WTC11 (cell line): ENCODE results near the gene GPC1. TPM values are rescaled to one million over a fixed set of nuclear protein-coding genes. Genes with fewer than 3 reads are reported as not detected.

Source experiments
- ATAC-seq: fragments of 200-7000 bp; cut with Tn5 transposase; 2 replicates; pipeline ENCODE4 v1.10.0; 2021; ENCODE audit warnings: mild to moderate bottlenecking, moderate library complexity
- CTCF ChIA-PET: fragments of 300-600 bp; sonication (Branson Sonifier 250); formaldehyde crosslinking; loops from one replicate; lab custom pipeline; 2021; ENCODE audit warnings: antibody characterized with exemption; lab: Charles Lee
- POLR2A ChIA-PET: fragments of 350-600 bp; sonication (Branson Sonifier 250); formaldehyde crosslinking; loops from one replicate; lab custom pipeline; 2021; ENCODE audit warnings: antibody characterized with exemption; lab: Charles Lee
- DNase-seq: peaks from one replicate; pipeline ENCODE4 v3.0.0; 2021; ENCODE audit warnings: low spot score
- H3K27ac Mint-ChIP-seq: 2 replicates; pipeline ENCODE4 v1.8.0; 2021; ENCODE audit warnings: mixed read lengths
- H3K27me3 Mint-ChIP-seq: 2 replicates; pipeline ENCODE4 v1.8.0; 2021; ENCODE audit warnings: low read depth, mild to moderate bottlenecking, moderate library complexity, mixed read lengths
- H3K36me3 Mint-ChIP-seq: 2 replicates; pipeline ENCODE4 v1.8.0; 2021; ENCODE audit warnings: mixed read lengths
- H3K4me1 Mint-ChIP-seq: 2 replicates; pipeline ENCODE4 v1.8.0; 2022; ENCODE audit warnings: mixed read lengths
- H3K4me3 Mint-ChIP-seq: 2 replicates; pipeline ENCODE4 v1.8.0; 2021; ENCODE audit warnings: mild to moderate bottlenecking, moderate library complexity, mixed read lengths
- H3K9me3 Mint-ChIP-seq: 2 replicates; pipeline ENCODE4 v1.8.0; 2021; ENCODE audit warnings: mixed read lengths
- ELF4 ChIP-seq: sonication (generic); formaldehyde crosslinking; IDR thresholded peaks from 2 replicates; pipeline ENCODE4 v1.8.1; 2022; ENCODE audit warnings: low read depth, mild to moderate bottlenecking, moderate library complexity, missing genetic modification reagents
- ERG ChIP-seq: fragments of 250-450 bp; sonication (Bioruptor Pico); IDR thresholded peaks from 2 replicates; pipeline ENCODE4 v1.8.0; 2021; ENCODE audit warnings: mild to moderate bottlenecking
- ESRRA ChIP-seq: sonication (generic); formaldehyde crosslinking; IDR thresholded peaks from 2 replicates; pipeline ENCODE4 v1.8.1; 2022; ENCODE audit warnings: mild to moderate bottlenecking, missing genetic modification reagents, borderline replicate concordance
- ETV6 ChIP-seq: sonication (generic); formaldehyde crosslinking; IDR thresholded peaks from 2 replicates; pipeline ENCODE4 v1.8.1; 2022; ENCODE audit warnings: mild to moderate bottlenecking, missing genetic modification reagents
- FOXJ3 ChIP-seq: sonication (generic); formaldehyde crosslinking; IDR thresholded peaks from 2 replicates; pipeline ENCODE4 v1.9.0; 2021; ENCODE audit warnings: missing genetic modification reagents, mild to moderate bottlenecking, borderline replicate concordance
- MAX ChIP-seq: sonication (generic); formaldehyde crosslinking; IDR thresholded peaks from 2 replicates; pipeline ENCODE4 v1.8.0; 2022; ENCODE audit warnings: mild to moderate bottlenecking, missing genetic modification reagents
- OVOL2 ChIP-seq: fragments of 250-450 bp; sonication (Bioruptor Pico); IDR thresholded peaks from 2 replicates; pipeline ENCODE4 v1.9.0; 2021; ENCODE audit warnings: mild to moderate bottlenecking, borderline replicate concordance
- PRRX2 ChIP-seq: fragments of 250-450 bp; sonication (Bioruptor Pico); IDR thresholded peaks from 2 replicates; pipeline ENCODE4 v1.8.0; 2021; ENCODE audit warnings: mild to moderate bottlenecking
- SMAD3 ChIP-seq: sonication (generic); formaldehyde crosslinking; IDR thresholded peaks from 2 replicates; pipeline ENCODE4 v1.8.0; 2022; ENCODE audit warnings: missing genetic modification reagents, mild to moderate bottlenecking, borderline replicate concordance
- SOX15 ChIP-seq: fragments of 250-450 bp; sonication (Bioruptor Pico); IDR thresholded peaks from 2 replicates; pipeline ENCODE4 v1.9.0; 2021; ENCODE audit warnings: mild to moderate bottlenecking
- SP1 ChIP-seq: sonication (generic); formaldehyde crosslinking; conservative IDR thresholded peaks from 2 replicates; pipeline ENCODE4 v1.8.1; 2022; ENCODE audit warnings: missing genetic modification reagents
- ZBTB21 ChIP-seq: sonication (generic); formaldehyde crosslinking; IDR thresholded peaks from 2 replicates; pipeline ENCODE4 v1.8.1; 2023; ENCODE audit warnings: mild to moderate bottlenecking, missing genetic modification reagents, borderline replicate concordance
- ZNF232 ChIP-seq: sonication (generic); formaldehyde crosslinking; IDR thresholded peaks from 2 replicates; pipeline ENCODE4 v1.8.0; 2022; ENCODE audit warnings: mild to moderate bottlenecking, missing genetic modification reagents
- ZNF396 ChIP-seq: fragments of 250-450 bp; sonication (Bioruptor Pico); IDR thresholded peaks from 2 replicates; pipeline ENCODE4 v1.8.0; 2021; ENCODE audit warnings: mild to moderate bottlenecking, moderate library complexity, borderline replicate concordance
- ZNF671 ChIP-seq: fragments of 250-450 bp; sonication (Bioruptor Pico); IDR thresholded peaks from 2 replicates; pipeline ENCODE4 v1.8.0; 2021; ENCODE audit warnings: mild to moderate bottlenecking
- total RNA-seq: library from RNA; stranded (reverse); gene quantifications from 3 replicates; pipeline ENCODE4 v1.2.3, GENCODE V29; 2021
- TF ChIP-seq, protein P1 (sequence below): fragments of 250-450 bp; sonication (Bioruptor Pico); IDR thresholded peaks from 2 replicates; pipeline ENCODE4 v2.1.2; 2022; ENCODE audit warnings: mild to moderate bottlenecking, moderate library complexity
- TF ChIP-seq, protein P2 (sequence below): sonication (generic); formaldehyde crosslinking; IDR thresholded peaks from 2 replicates; pipeline ENCODE4 v1.8.0; 2022; ENCODE audit warnings: mild to moderate bottlenecking, missing genetic modification reagents
- TF ChIP-seq, protein P3 (sequence below): fragments of 250-450 bp; sonication (Bioruptor Pico); IDR thresholded peaks from 2 replicates; pipeline ENCODE4 v1.9.0; 2021; ENCODE audit warnings: mild to moderate bottlenecking, borderline replicate concordance
- TF ChIP-seq, protein P4 (sequence below): fragments of 250-450 bp; sonication (Bioruptor Pico); conservative IDR thresholded peaks from 2 replicates; pipeline ENCODE4 v1.9.0; 2021; ENCODE audit warnings: mild to moderate bottlenecking
- TF ChIP-seq, protein P5 (sequence below): sonication (generic); formaldehyde crosslinking; IDR thresholded peaks from 2 replicates; pipeline ENCODE4 v1.8.1; 2023; ENCODE audit warnings: mild to moderate bottlenecking, missing genetic modification reagents, moderate library complexity
- TF ChIP-seq, protein P6 (sequence below): sonication (generic); formaldehyde crosslinking; IDR thresholded peaks from 2 replicates; pipeline ENCODE4 v1.8.1; 2022; ENCODE audit warnings: low read depth, missing genetic modification reagents, borderline replicate concordance

The GPC1 gene
- total RNA-seq, 1 experiment from 2014 or later = 41.5 TPM

DNA sequence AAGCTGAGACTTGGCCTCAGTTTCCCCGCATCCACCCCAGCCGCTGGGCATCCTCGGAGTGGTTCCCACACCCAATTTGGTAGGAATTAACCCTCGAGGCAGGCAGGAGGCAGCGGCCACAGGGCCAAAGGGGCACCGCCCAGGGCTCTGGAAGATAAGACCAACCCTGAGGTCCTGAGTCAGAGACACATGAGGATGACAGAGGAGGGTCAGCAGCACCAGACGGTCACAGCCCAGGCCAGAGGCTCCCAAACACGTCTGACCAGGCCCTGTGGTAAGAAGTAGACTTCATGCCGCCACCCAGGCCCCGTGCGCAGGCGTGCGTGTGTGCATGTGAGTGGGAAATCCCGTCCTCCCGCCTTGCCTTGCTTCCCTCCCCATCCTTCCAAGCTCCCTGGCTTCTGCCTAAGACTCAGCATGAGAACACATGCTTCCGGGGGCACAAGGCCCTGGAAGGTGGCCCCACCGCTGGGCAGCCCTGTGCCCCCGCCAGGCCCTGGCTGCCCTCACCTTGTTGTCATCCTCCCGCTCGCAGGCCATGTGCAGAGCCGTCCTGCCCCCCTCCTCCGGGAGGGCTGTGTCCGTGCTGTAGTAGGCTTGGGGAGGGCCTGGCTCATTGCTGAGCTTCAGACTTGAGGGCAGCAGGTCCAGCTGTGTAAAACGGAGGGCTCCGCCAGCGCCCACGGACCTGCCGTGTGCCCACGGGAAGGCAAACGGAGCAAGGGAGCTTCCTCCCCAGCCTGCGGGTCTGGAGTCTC lies 76.1 kb downstream of the GPC1 start (continued):
- TF ChIP-seq, protein P1, sequence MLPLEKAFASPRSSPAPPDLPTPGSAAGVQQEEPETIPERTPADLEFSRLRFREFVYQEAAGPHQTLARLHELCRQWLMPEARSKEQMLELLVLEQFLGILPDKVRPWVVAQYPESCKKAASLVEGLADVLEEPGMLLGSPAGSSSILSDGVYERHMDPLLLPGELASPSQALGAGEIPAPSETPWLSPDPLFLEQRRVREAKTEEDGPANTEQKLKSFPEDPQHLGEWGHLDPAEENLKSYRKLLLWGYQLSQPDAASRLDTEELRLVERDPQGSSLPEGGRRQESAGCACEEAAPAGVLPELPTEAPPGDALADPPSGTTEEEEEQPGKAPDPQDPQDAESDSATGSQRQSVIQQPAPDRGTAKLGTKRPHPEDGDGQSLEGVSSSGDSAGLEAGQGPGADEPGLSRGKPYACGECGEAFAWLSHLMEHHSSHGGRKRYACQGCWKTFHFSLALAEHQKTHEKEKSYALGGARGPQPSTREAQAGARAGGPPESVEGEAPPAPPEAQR (CRISPR knock-in tag) = no peak
- TF ChIP-seq, protein P2, sequence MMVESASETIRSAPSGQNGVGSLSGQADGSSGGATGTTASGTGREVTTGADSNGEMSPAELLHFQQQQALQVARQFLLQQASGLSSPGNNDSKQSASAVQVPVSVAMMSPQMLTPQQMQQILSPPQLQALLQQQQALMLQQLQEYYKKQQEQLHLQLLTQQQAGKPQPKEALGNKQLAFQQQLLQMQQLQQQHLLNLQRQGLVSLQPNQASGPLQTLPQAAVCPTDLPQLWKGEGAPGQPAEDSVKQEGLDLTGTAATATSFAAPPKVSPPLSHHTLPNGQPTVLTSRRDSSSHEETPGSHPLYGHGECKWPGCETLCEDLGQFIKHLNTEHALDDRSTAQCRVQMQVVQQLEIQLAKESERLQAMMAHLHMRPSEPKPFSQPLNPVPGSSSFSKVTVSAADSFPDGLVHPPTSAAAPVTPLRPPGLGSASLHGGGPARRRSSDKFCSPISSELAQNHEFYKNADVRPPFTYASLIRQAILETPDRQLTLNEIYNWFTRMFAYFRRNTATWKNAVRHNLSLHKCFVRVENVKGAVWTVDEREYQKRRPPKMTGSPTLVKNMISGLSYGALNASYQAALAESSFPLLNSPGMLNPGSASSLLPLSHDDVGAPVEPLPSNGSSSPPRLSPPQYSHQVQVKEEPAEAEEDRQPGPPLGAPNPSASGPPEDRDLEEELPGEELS (CRISPR knock-in tag) = no peak
- TF ChIP-seq MAX (CRISPR knock-in tag) (no peak), ZNF671 (CRISPR knock-in tag) (no peak), ERG (no peak), ZNF232 (CRISPR knock-in tag) (no peak), ESRRA (CRISPR knock-in tag) (no peak), ZNF396 (CRISPR knock-in tag) (no peak)
- TF ChIP-seq, protein P3, sequence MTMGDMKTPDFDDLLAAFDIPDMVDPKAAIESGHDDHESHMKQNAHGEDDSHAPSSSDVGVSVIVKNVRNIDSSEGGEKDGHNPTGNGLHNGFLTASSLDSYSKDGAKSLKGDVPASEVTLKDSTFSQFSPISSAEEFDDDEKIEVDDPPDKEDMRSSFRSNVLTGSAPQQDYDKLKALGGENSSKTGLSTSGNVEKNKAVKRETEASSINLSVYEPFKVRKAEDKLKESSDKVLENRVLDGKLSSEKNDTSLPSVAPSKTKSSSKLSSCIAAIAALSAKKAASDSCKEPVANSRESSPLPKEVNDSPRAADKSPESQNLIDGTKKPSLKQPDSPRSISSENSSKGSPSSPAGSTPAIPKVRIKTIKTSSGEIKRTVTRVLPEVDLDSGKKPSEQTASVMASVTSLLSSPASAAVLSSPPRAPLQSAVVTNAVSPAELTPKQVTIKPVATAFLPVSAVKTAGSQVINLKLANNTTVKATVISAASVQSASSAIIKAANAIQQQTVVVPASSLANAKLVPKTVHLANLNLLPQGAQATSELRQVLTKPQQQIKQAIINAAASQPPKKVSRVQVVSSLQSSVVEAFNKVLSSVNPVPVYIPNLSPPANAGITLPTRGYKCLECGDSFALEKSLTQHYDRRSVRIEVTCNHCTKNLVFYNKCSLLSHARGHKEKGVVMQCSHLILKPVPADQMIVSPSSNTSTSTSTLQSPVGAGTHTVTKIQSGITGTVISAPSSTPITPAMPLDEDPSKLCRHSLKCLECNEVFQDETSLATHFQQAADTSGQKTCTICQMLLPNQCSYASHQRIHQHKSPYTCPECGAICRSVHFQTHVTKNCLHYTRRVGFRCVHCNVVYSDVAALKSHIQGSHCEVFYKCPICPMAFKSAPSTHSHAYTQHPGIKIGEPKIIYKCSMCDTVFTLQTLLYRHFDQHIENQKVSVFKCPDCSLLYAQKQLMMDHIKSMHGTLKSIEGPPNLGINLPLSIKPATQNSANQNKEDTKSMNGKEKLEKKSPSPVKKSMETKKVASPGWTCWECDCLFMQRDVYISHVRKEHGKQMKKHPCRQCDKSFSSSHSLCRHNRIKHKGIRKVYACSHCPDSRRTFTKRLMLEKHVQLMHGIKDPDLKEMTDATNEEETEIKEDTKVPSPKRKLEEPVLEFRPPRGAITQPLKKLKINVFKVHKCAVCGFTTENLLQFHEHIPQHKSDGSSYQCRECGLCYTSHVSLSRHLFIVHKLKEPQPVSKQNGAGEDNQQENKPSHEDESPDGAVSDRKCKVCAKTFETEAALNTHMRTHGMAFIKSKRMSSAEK (CRISPR knock-in tag) = no peak

DNA sequence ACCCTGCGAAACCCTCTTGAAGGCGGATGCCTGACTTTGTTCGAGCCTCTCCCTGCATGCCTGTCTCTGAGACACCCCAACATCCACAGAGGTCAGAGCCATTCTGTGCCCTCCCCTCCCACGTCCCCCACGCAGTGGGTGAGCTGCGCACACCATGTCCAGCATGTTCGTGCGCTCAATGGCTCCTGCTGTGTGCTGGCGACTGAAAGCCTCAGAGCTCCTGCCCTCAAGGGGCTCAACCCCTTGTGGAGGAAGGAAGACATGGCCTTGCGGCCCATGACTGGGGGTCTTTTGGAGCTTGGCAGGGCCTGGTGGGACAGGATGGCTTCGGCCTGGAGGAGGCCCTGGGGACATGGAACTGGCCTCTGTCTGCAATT lies 76.6 kb downstream of the GPC1 start:
- H3K4me3 Mint-ChIP-seq = no peak overlapping the region
- no peak for TF ChIP-seq ZBTB21
- no peak for TF ChIP-seq SOX15 (CRISPR knock-in tag)
- TF ChIP-seq, protein P4, sequence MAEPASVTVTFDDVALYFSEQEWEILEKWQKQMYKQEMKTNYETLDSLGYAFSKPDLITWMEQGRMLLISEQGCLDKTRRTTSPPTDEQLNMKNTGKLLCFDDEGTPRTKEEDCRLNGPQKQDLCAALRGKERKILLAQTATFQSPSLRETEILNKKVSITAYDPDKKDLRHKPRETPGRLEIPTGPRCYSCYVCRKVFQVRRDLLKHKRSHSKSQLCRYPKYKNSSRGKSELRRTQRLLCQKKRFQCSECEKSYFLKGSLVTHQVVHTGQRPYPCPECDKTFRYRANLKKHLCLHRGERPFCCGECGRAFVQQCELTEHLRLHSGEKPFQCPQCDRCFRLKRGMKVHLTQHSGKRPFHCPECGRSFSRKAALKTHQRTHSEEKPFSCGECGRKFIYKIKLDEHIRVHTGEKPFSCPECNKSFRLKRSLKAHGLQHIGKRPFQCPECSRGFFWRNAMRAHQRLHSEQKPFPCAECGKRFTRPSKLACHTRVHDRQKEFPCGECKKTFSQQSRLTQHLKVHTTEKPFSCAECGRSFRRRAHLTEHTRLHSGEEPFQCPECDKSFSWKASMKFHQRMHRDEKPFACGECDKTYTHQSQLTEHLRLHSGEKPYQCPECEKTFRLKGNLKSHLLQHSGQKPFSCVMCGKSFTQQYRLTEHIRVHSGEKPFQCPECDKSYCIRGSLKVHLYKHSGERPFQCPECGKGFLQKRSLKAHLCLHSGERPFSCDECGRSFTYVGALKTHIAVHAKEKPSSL (CRISPR knock-in tag) = no peak
- no peak for TF ChIP-seq FOXJ3
- no peak for TF ChIP-seq OVOL2
- no peak for TF ChIP-seq SMAD3
- TF ChIP-seq, protein P5, sequence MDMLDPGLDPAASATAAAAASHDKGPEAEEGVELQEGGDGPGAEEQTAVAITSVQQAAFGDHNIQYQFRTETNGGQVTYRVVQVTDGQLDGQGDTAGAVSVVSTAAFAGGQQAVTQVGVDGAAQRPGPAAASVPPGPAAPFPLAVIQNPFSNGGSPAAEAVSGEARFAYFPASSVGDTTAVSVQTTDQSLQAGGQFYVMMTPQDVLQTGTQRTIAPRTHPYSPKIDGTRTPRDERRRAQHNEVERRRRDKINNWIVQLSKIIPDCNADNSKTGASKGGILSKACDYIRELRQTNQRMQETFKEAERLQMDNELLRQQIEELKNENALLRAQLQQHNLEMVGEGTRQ (CRISPR knock-in tag) = no peak
- TF ChIP-seq PRRX2 (CRISPR knock-in tag) = no peak
- TF ChIP-seq SP1 = no peak
- no peak for TF ChIP-seq ETV6 (CRISPR knock-in tag)
- TF ChIP-seq, protein P6, sequence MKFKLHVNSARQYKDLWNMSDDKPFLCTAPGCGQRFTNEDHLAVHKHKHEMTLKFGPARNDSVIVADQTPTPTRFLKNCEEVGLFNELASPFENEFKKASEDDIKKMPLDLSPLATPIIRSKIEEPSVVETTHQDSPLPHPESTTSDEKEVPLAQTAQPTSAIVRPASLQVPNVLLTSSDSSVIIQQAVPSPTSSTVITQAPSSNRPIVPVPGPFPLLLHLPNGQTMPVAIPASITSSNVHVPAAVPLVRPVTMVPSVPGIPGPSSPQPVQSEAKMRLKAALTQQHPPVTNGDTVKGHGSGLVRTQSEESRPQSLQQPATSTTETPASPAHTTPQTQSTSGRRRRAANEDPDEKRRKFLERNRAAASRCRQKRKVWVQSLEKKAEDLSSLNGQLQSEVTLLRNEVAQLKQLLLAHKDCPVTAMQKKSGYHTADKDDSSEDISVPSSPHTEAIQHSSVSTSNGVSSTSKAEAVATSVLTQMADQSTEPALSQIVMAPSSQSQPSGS = no peak
- no peak for TF ChIP-seq ELF4 (CRISPR knock-in tag)
- POLR2A ChIA-PET = no interaction called here
- CTCF ChIA-PET = interaction anchor here (1.4 to 2.7 kb wide), 2 partner anchors 45 to 53 kb away, joined by 4 to 24 read pairs; partner anchors contain the start of gene ANKMY1
- peaks cover 4% of the 10 kb centered on the region for H3K27me3 Mint-ChIP-seq
- ATAC-seq (no peak), DNase-seq (no peak)
- H3K9me3 Mint-ChIP-seq = no peaks in the 10 kb centered on the region
- no peaks in the 10 kb centered on the region for H3K4me1 Mint-ChIP-seq
- H3K36me3 Mint-ChIP-seq = no peaks in the 10 kb centered on the region
- no peak overlapping the region for H3K27ac Mint-ChIP-seq
